Measurements from ENCODE around the gene VPS25.

Gene VPS25

GRCh38 chr17:42795465-42795864 lies 22.2 kb downstream of the VPS25 start:
- DNase-seq (ENCODE audit: low read depth) = no peak

DNA sequence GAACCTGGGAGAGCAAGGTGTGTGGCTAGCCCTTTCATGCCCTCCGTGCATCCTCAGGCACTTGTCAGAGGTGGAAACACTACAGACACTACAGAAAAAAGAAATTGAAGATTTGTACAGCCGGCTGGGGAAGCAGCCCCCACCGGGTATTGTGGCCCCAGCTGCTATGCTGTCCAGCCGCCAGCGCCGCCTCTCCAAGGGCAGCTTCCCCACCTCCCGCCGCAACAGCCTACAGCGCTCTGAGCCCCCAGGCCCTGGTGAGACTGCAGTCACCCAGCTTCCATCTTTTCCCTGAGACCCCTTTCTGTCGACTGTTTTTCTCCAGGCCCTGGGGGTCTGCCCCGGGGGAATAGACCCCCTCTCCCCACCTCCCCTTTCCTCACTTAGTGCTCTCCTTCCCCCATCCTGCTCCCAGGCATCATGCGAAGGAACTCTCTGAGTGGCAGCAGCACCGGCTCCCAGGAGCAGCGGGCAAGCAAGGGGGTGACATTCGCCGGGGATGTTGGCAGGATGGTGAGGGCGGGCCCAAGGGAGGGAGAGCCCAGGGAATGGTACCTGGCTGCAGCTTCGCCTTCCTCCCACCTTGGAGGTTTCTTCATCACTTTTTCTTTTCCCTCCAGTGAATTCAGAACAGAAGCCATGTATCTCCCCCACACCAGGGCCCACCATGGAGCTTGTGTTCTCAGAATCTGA lies 23.0 kb downstream of the VPS25 start:
- DNase-seq (ENCODE audit: low read depth) = no peak

- no peak for DNase-seq (ENCODE audit: low read depth)
These were observed 24.1 kb downstream of the VPS25 start for GRCh38 chr17:42797067-42798007.

- no peak for DNase-seq (ENCODE audit: low read depth)
These were observed 24.7 kb downstream of the VPS25 start for GRCh38 chr17:42798011-42798382.

DNA sequence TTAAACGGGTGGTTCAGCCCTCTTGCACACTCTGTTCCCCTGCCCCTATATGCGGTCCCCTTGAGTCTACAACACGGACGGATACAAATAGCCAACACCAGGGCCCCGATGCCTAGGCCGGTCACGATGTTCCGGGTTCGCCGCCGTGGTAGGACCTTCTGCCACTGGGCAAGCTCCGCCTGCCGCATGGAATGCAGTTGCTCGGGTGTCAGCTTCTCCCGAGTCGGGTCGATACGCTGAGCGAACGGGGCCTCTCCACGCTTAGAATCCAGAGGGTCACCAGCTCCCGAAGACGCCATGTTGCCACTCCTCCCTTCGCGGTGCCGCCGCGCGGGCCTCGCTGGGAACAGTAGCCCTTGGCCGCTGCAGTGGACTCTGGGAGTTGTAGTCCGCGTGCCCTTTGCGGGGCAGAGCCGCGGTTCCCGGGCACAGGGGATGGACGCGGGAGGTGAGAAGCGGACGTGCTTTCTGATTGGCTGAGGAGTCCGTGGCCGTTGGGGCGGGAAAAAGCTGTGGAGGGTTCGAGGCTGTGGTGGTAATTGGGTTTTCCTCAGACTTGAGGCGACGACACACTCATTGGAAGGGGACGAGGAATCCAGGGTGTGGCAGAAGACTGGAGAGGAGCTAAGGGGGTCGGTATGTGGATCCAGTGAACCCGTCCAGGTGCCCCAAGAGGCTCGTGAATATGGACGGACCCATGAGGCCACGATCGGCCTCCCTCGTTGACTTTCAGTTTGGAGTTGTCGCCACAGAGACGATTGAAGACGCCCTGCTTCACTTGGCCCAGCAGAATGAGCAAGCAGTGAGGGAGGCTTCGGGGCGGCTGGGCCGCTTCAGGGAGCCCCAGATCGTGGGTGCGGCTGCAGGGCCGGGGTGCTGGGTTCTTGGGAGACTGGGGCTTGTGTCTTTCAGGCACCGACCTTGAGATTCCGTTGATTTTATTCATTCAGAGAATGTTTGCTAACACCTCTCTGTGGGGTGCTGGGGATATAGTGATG lies 25.4 kb downstream of the VPS25 start, which contains the start of the genes CNTD1 and COA3:
Gene CNTD1 (plus strand): TSS at position 479 of the 998 bp plus-strand sequence. CDS start 207 bp downstream, at position 686.
Gene COA3 (minus strand): TSS at position 322 of the 998 bp plus-strand sequence. CDS start 23 bp downstream, at position 299.
- DNase-seq (ENCODE audit: low read depth) = peak; percentile 75

DNA sequence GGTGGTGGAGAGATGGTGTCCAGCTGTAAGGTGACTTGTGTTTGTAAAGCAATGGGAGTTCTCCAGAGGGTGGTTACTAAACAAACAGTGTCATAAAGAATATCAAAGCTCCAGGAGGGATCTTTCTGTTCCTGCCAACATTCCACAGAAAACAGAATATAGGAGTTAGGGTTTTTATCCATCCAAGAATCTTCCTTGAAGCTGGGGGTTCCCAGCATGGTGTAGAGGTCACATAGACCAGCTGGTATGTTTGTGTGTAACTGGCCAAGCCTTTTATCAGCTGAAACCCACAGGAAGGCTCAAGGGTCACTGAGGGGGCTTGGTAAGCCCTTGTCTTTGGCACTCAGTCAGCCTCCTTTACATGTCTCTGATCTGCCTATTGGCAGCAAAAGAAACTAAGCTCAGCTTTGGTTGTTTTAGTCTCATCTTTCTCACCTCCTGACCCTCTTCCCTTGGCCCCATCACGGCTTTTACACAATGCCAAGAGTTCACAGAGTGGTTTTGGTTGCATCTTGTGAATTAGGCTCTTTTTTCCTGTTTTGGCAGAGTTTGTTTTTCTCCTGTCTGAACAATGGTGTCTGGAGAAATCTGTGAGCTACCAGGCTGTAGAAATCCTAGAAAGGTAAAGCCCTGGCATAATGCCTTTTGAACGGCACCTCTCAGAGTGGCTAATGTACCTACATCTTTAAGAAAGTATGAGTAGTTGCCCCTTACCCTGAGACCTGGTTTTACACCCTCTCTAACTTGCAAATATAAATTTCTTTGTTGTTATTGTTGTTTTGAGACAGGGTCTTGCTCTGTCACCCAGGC lies 30.0 kb downstream of the VPS25 start:
- DNase-seq (ENCODE audit: low read depth) = no peak

DNA sequence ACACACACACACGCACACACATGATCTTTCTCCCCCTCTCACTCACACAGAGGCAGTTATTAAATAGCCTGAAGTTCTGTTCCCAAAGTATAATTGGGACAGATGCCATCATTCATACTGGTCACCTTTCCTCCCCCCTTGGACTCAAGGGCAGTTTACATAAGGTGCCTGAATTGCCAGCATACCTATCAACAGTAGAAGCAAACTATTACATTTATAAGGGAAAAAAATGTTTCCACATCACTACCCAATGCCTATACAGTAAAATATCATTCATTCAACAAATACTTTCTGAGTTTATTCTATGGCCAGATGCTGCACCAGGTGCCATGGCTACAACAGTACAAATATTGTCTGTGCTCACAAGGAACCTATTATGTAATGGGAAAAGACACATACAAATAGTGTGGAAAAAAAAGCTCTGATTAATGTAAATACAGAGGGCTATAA lies 31.7 kb downstream of the VPS25 start:
- no peak for DNase-seq (ENCODE audit: low read depth)

GRCh38 chr17:42806249-42806648 lies 33.0 kb downstream of the VPS25 start:
- no peak for DNase-seq (ENCODE audit: low read depth)

GRCh38 chr17:42809250-42809649 lies 36.0 kb downstream of the VPS25 start:
- peak; percentile 67 for DNase-seq (ENCODE audit: low read depth)

DNA sequence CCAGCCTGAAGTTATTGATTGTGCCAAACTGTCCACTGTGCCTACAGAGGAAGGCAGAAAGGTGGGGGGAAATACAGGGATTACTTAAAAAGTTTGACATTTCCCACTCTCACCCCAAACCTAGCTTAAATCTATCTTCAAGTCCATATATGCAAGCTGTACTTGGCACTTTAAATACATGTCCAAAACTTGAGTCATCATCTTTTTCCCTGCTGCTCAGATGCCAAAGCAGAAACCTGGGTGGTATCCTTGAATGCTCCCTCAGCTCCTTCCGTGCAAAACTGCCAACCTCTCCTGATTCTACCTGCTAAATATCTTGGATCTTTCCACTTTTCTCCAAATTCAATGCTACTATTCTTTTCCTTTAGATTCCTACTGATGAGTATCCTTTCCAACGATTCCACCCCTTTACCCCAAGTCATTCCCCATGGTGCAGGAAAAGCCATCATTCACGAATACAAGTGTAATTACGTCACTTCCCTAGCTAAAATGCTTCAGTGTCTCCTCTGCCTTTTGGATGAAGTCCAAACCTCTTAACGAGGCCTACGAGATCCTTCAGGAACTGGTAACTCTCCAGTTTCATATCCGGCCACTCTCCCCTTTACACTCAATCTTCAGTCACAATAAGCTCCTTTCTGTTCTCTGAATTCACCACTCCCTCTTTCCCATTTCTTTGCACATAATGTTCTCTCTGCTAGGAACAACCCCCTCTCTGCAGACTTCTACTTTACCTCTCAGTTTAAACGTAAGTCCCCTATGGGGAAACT lies 41.6 kb downstream of the VPS25 start:
- peak; percentile 90 for DNase-seq (ENCODE audit: low read depth)

GRCh38 chr17:42817866-42818265 lies 44.6 kb downstream of the VPS25 start:
- DNase-seq (ENCODE audit: low read depth) = no peak

- DNase-seq (ENCODE audit: low read depth) = no peak
These were observed 45.1 kb downstream of the VPS25 start for GRCh38 chr17:42818379-42818778.

DNA sequence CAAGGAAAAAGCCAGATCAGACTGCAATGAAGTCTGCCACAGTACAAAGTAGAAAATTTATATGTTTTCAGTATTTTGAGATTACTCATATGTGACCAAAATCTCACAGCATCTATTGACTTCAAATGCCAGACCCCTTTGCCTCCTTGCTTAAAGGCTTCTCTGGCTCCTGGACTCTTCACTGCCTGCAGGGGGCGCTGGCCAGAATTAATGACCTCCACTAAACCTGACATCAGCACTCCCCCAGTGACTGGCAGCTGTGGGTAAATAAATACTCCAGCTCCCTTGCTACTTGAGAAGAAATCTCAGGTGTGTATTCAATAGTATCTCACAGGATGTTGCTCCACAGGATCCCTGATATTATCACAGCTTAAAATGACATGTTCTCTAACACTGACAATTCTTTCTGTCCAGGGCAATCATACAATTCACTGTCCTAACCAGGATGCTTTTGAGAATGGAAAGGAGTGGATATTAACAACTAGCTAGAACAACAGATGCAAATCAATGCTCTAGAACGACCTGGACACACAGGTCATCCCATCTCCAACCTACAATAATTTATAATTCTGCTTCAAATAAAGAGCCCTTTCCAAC lies 46.8 kb downstream of the VPS25 start:
- no peak for DNase-seq (ENCODE audit: low read depth)

DNA sequence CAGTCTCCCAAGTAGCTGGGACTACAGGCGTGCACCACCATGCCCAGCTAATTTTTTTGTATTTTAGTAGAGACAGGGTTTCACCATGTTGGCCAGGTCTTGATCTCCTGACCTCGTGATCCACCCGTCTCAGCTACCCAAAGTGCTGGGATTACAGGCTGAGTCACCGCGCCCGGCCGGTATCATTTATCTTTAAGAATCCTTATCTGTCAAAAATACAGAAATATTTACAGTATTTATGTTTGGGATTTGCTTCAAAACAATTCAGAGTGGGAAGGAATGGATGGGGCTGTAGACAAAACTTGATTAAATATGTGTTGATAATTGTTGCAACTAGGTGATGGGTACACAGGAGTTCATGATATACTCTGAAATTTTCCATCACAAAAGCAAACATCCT lies 47.9 kb downstream of the VPS25 start:
- no peak for DNase-seq (ENCODE audit: low read depth)

DNA sequence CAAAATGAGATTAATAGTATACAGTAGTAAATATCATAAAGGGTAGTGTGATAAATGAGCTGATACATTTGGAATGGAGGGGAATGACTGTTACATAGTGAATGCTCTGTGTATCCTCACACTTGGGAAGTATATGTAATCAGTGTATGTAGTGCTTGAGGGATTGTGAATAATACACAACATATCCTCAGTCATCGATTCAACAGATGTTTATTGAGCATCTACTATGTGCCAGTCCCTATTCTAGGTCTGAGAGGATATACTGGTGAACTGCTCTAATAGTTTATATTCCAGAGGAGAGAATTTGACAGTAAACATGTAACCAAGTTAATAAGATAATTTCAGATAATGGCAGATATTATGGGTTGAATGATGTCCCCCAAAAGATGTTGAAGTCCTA lies 54.2 kb downstream of the VPS25 start:
- DNase-seq (ENCODE audit: low read depth) = no peak

All from stromal cell of bone marrow (primary cell).